Fibroblast of lung (primary cell): Measurements from ENCODE around the gene FBXO17.

Experiments
- CTCF ChIP-seq, 2 donors: IDR thresholded peaks in 1 of 2; conservative IDR thresholded peaks in 1 of 2; 1 replicate in 1 of 2; 2 replicates in 1 of 2; pipeline ENCODE4 v1.5.1; 2011 to 2012; ENCODE audit warnings: low read length in 2 of 2, control low read depth in 1 of 2, inconsistent platforms in 1 of 2, low read depth in 1 of 2, mild to moderate bottlenecking in 1 of 2
- EZH2 ChIP-seq: IDR thresholded peaks from 2 replicates; pipeline ENCODE4 v1.5.1; 2012; ENCODE audit warnings: low read length, control low read depth, mild to moderate bottlenecking; ENCODE audit errors: missing control alignments

GRCh38 chr19:38915329-38916321 is 59.9 kb downstream of the FBXO17 start:
- TF ChIP-seq CTCF (conservative IDR thresholded peaks at IDR 0.05 in 1 of 2, IDR thresholded peaks at IDR 0.05 in 1 of 2; ENCODE audit: low read depth in 1 of 2, low read length in 2 of 2) (no peak), EZH2 (no peak)
